NAMALWA (cell line): Measurements from ENCODE around the gene NUB1.

Experiments
- DNase-seq: peaks from one replicate; pipeline ENCODE4 v3.0.0-alpha.2; 2015; ENCODE audit warnings: low spot score

Gene NUB1

GRCh38 chr7:151389096-151389767 is 47.6 kb downstream of the NUB1 start:
- DNase-seq: no peak

- no peak for DNase-seq
Observed at GRCh38 chr7:151389768-151390597, 48.4 kb downstream of the NUB1 start.

- DNase-seq: no peak
Observed at GRCh38 chr7:151390598-151391357, 49.2 kb downstream of the NUB1 start.

- no peak for DNase-seq
Observed at GRCh38 chr7:151391358-151391730, 49.7 kb downstream of the NUB1 start.

- no peak for DNase-seq
Observed at GRCh38 chr7:151392002-151392401, 50.4 kb downstream of the NUB1 start.

GRCh38 chr7:151392426-151392825 is 50.8 kb downstream of the NUB1 start:
- no peak for DNase-seq

GRCh38 chr7:151393031-151393977 is 51.7 kb downstream of the NUB1 start:
- DNase-seq: peak; percentile 55

GRCh38 chr7:151394076-151395035 is 52.7 kb downstream of the NUB1 start:
- DNase-seq: no peak

GRCh38 chr7:151395036-151395367 is 53.4 kb downstream of the NUB1 start:
- DNase-seq: no peak

- no peak for DNase-seq
Observed at GRCh38 chr7:151396328-151396970, 54.8 kb downstream of the NUB1 start.

- no peak for DNase-seq
Observed at GRCh38 chr7:151397026-151397425, 55.4 kb downstream of the NUB1 start.

GRCh38 chr7:151398446-151399304 is 57.1 kb downstream of the NUB1 start:
- no peak for DNase-seq

- DNase-seq: no peak
Observed at GRCh38 chr7:151399305-151399601, 57.6 kb downstream of the NUB1 start.

GRCh38 chr7:151399906-151400305 is 58.3 kb downstream of the NUB1 start:
- DNase-seq: no peak

- peak; percentile 99 for DNase-seq
Observed at GRCh38 chr7:151400626-151401315, 59.2 kb downstream of the NUB1 start.

GRCh38 chr7:151402029-151402835 is 60.6 kb downstream of the NUB1 start:
- DNase-seq: no peak

- no peak for DNase-seq
Observed at GRCh38 chr7:151403764-151404163, 62.2 kb downstream of the NUB1 start.
